Measurements from ENCODE around the gene TP53BP2. TPM values are rescaled to one million over a fixed set of nuclear protein-coding genes. Genes with fewer than 3 reads are reported as not detected.
"Not testable (repeated sequence)": the region's sequence is repeated elsewhere in the genome, so short reads cannot be mapped to it uniquely, and the experiment has no call there.

TP53BP2 gene
- total and polyA plus RNA-seq, 10 of the 15 experiments (the other 5 are each of a cell fraction or from before 2014, with no cell fraction given), result 1.6 to 13.7 (median 5.6) TPM

GRCh38 chr1:223889319-223889718, 43.6 kb upstream of the TP53BP2 start:
- CTCF ChIA-PET; H3K36me3 ChIP-seq (ENCODE audit: control insufficient read depth in 2 of 2, insufficient read depth in 2 of 2, low read length in 1 of 2); BruUV-seq (replicated peaks); POLR2A ChIA-PET; H3K4me3 ChIP-seq; RAD21 ChIA-PET (ENCODE audit: unreplicated experiment); H4K20me1 ChIP-seq (ENCODE audit: control insufficient read depth, insufficient read depth); H3K9me3 ChIP-seq (replicated peaks; ENCODE audit: control insufficient read depth, insufficient read depth, low read length); in situ Hi-C loops (cut with MboI); H3K4me1 ChIP-seq (ENCODE audit: control insufficient read depth, insufficient read depth, low read length); H3K79me2 ChIP-seq (ENCODE audit: control insufficient read depth, insufficient read depth, low read length); SMC1A ChIA-PET (ENCODE audit: uncharacterized antibody, unreplicated experiment); H2AFZ ChIP-seq (ENCODE audit: control insufficient read depth, low read depth, low read length); H3K27ac ChIP-seq (ENCODE audit: control insufficient read depth, insufficient read depth); ATAC-seq; intact Hi-C loops (cut with micrococcal nuclease; ENCODE audit: unreplicated experiment); H3K27me3 ChIP-seq (replicated peaks in 1 of 2; ENCODE audit: control insufficient read depth in 2 of 2, insufficient read depth in 2 of 2, low read length in 1 of 2); H3K9ac ChIP-seq (ENCODE audit: control insufficient read depth, insufficient read depth, low read length); DNase-seq (ENCODE audit: low read depth, low spot score); FAIRE-seq; H3K4me2 ChIP-seq (ENCODE audit: control insufficient read depth, insufficient read depth): not testable (repeated sequence)
- 82% methylated on average over 4 of the region's 4 CpGs for WGBS (ENCODE audit: insufficient coverage, insufficient replicate concordance, low lambda C conversion rate, missing lambda C conversion rate)

- CTCF ChIA-PET, result no interaction called here
- in situ Hi-C loops (cut with MboI), result no loop called here
- Histone ChIP-seq H3K27me3 (replicated peaks in 1 of 2; ENCODE audit: control insufficient read depth in 2 of 2, insufficient read depth in 2 of 2, low read length in 1 of 2) (no peaks in the 10 kb centered on the region), H3K4me1 (ENCODE audit: control insufficient read depth, insufficient read depth, low read length) (no peaks in the 10 kb centered on the region), H3K79me2 (ENCODE audit: control insufficient read depth, insufficient read depth, low read length) (no peaks in the 10 kb centered on the region), H4K20me1 (ENCODE audit: control insufficient read depth, insufficient read depth) (no peaks in the 10 kb centered on the region; the same call in 1 of the 2 replicates), H3K4me3 (no peak overlapping the region), H3K9me3 (replicated peaks; ENCODE audit: control insufficient read depth, insufficient read depth, low read length) (no peaks in the 10 kb centered on the region), H3K4me2 (ENCODE audit: control insufficient read depth, insufficient read depth) (no peak overlapping the region), H3K27ac (ENCODE audit: control insufficient read depth, insufficient read depth) (no peak overlapping the region), H2AFZ (ENCODE audit: control insufficient read depth, low read depth, low read length) (no peak overlapping the region), H3K36me3 (ENCODE audit: control insufficient read depth in 2 of 2, insufficient read depth in 2 of 2, low read length in 1 of 2) (no peaks in the 10 kb centered on the region), H3K9ac (ENCODE audit: control insufficient read depth, insufficient read depth, low read length) (no peak overlapping the region)
- SMC1A ChIA-PET (ENCODE audit: uncharacterized antibody, unreplicated experiment), result interaction anchor here (1.2 kb wide), 1 partner anchor 17 kb away, joined by 3 read pairs; no protein-coding TSS in a partner anchor
- FAIRE-seq, result no peak
- peak; percentile 87 for ATAC-seq
- no TSS peak for BruUV-seq (replicated peaks)
- POLR2A ChIA-PET, result no interaction called here
- intact Hi-C loops (cut with micrococcal nuclease; ENCODE audit: unreplicated experiment), result no loop called here
- 10% methylated on average over 12 of the region's 12 CpGs for WGBS (ENCODE audit: insufficient coverage, insufficient replicate concordance, low lambda C conversion rate, missing lambda C conversion rate)
- no peak for DNase-seq (ENCODE audit: low read depth, low spot score)
- RAD21 ChIA-PET (ENCODE audit: unreplicated experiment), result no interaction called here
- no peak for TF ChIP-seq SKIL (IDR thresholded peaks at IDR 0.05; ENCODE audit: low read depth, poor library complexity, severe bottlenecking)
- no peak for TF ChIP-seq KDM1A (IDR thresholded peaks at IDR 0.05; ENCODE audit: borderline replicate concordance)
- no peak for TF ChIP-seq NR2F1 (conservative IDR thresholded peaks at IDR 0.05)
- no peak for TF ChIP-seq CUX1 (IDR thresholded peaks at IDR 0.05; ENCODE audit: insufficient replicate concordance, low read depth, low read length)
- no peak for TF ChIP-seq ELK1 (IDR thresholded peaks at IDR 0.05; ENCODE audit: low read depth, low read length)
Measured at GRCh38 chr1:223887747-223888418, 42.1 kb upstream of the TP53BP2 start.

Data from GM12878 (cell line).